CD4-positive, alpha-beta T cell treated with Interleukin-21 for 1 hour (primary cell): ENCODE data around the gene HIP1R.
A peak's percentile ranks its signal among the peaks of the same experiment; 100 is the strongest.
"Not testable (repeated sequence)": the region's sequence is repeated elsewhere in the genome, so short reads cannot be mapped to it uniquely, and the experiment has no call there.

ENCODE experiments used
- DNase-seq: peaks from one replicate; pipeline ENCODE4 v3.0.0-alpha.2; 2020

HIP1R gene

DNA sequence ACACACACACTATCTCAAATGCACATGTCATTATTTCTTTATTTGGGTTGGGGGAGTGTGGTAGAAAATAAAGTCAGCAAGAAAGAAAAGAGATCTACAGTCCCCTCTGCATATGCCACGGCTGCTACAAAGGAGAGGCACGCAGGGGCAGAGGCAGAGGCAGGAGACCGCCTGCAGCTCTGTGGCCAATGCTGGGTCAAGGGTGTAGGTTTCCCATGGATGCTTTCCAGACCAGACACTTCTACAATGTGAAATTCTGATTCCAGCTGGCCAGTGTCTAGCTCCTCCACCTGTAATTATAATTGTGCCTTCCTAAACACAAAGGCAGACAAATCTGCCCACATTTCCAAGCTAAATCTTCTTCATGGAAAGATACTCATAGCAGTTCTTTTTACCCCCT, 41.5 kb downstream of the HIP1R start:
- no peak for DNase-seq

GRCh38 chr12:122878780-122879612, 43.7 kb downstream of the HIP1R start:
- no peak for DNase-seq

DNA sequence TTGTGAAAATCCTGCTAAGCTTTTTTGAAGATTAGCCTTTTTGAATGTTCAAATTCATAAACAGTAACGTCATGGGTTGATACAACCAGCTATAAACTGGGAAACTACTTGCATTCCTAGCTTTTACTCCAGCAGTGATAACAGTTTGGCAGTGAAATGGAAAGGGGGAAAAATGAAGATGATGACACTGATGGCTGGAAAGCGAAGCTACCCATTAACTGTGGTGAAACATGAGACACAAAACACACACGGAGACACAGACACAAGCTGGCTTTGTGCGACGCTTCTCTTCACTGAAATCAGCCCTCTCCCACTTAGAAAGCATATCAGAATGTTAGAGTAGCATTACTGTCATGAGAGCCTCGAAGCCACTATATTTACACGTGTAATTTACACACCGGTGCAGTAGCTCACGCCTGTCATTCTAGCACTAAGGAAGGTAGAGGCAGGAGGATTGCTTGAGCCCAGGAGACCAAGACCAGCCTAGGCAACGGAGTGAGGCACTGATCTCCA, 45.0 kb downstream of the HIP1R start:
- DNase-seq, result no peak

GRCh38 chr12:122880668-122881067, 45.4 kb downstream of the HIP1R start:
- peak; percentile 35 for DNase-seq

GRCh38 chr12:122882908-122883558, 47.8 kb downstream of the HIP1R start:
- DNase-seq, result no peak

DNA sequence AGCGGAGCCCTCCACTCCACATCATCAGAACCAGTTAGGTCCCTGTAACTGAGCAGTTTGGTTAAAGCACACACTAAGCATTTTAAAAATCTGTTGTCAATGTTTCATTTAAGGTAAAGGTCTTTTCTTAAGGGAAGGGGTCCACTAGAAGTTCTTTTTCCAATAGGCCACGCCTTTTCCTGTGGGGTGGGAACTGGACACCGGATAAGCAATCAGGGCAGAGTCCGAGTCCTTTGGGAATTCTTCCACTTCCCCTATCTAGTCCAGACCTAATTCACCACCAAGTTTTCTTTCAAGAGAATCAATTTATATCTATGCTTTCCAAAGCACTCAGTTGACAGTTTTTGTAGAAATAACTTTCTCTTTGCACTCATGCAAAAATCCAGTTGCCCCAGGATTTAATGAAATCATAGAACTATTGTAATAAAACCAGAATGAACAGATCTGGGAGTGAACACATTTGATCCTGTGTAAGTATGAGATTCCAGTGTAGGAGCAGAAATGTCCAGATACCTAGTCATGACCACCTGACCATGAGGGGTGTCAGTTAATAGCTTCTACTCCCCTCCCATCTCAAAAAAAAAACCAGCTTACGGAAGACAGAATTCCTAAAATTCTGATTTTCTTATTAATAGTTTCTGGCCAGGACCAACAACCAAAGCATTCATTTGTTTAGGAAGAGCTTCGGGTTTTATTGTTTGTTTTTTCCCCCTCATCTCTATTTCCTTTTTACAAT, 49.0 kb downstream of the HIP1R start:
- DNase-seq, result no peak

DNA sequence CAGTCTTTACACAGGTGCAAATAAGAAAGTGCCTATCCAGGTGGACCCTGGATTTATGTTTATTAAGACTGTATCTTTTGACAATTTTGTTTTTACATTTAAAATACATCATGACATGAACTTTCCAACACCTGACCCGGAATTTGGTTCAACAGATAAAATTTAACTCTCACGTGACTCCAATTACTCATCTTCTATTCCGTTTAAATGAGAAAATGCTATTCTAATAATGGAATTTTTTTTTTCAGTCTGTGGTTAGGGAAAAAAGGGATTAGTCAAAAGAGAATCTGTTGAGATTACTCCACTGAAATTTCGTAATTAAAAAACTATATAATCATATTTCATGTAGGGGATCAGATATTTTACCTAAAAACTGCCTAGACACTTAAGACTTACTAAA, 49.6 kb downstream of the HIP1R start:
- no peak for DNase-seq

- DNase-seq, result no peak
Measured at GRCh38 chr12:122886161-122886560, 50.9 kb downstream of the HIP1R start.

- peak; percentile 45 for DNase-seq
Measured at GRCh38 chr12:122886851-122887818, 51.9 kb downstream of the HIP1R start.

GRCh38 chr12:122887819-122888212, 52.6 kb downstream of the HIP1R start:
- DNase-seq, result no peak

- peak; percentile 83 for DNase-seq
Measured at GRCh38 chr12:122888232-122888752, 53.0 kb downstream of the HIP1R start.

DNA sequence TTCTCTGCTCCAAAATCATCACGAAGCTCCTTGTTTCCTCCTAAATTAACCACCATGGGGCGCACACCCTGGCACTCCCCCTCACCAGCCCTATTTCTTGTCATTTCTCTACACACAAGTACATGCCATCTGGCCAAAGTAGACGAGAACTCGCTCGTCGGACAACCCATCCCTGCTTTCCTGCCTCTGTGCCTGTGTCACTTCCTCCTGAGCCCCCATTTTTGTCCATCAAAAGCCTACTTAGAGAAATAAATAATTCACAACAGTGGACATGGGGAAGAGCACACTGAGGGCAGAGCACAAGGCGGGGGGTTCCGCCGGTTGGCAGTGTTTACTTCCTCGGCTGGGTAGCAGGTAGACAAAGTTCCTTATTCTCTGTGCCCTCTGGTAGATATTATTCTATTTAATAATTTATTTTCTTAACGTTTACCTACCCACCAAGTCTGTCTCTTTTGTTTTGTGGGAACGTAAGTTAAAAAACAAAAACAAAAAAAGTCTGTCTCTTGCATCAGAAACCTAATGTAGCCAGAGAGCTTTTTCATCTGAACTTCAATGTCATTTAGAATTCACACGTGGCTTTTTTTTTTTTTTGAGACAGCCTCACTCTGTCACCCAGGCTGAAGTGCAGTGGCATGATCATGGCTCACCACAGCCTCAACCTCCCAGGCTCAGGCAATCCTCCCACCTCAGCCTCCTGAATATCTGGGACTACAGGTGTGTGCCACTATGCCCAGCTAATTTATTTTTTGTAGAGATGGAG, 54.7 kb downstream of the HIP1R start:
- DNase-seq, result no peak

DNA sequence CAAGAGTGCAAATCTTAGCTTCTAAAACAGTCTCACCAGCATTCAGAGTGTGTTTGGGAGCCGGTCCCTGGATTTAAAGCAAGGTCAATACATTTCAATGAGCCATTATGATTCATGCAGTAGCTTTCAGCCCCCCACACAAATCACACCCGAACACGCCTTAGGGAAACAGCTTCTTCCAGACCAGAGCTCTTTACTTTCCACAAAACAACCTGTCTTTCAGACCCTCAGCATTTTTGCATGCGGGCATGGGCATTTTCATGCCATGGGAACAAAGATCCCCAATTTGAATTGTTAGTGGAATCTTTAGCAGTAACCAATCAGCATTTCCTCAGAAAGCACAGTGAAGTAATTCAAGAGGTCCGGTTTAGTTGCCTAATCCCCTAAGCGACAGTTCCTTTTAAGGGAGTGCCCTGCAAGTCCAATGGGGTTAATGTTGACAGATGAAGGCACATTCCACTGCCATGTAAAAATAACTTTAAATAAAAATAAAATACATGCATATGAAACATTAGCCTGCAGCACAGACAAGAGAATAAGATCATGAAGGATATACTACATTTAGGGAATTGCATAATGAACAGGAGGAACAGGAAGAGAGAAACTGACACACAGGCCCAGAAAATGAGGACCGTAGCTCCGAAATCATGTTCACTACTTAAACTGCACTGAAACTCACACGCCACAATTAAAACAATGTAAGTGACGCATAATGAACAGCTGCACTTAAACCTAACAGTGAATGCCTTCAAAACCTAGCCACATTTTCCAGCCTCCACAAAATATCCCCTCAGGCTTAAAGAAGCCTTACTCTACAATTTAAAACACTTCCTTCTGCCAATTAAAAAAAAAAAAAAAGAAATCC, 56.6 kb downstream of the HIP1R start:
- no peak for DNase-seq

- DNase-seq, result not testable (repeated sequence)
Measured at GRCh38 chr12:122892724-122893123, 57.5 kb downstream of the HIP1R start.

GRCh38 chr12:122893208-122894153, 58.2 kb downstream of the HIP1R start:
- no peak for DNase-seq

GRCh38 chr12:122894193-122895121, 59.2 kb downstream of the HIP1R start:
- peak; percentile 48 for DNase-seq

DNA sequence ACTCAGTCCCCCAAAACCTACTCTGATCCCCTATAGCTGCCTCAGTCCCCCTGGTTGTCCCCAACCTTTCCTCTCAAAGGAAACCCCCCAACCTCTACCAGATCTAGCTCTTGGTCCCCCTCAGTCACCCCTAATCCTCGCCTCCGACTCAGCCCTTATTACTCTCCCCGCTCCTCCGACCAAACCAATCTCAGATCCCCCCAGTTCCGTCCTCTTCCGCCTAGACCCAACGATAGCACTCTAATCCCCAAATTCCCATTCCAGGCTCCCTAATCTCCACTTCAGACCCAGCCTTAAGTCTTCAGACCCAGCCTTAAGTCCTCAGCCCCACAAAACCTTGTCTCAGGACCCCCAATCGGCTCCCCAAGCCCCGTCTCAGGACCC, 60.1 kb downstream of the HIP1R start:
- DNase-seq, result no peak
